GM21360 (cell line): Measurements from ENCODE around the gene FAM3C.
"Not testable (repeated sequence)": the region's sequence is repeated elsewhere in the genome, so short reads cannot be mapped to it uniquely, and the experiment has no call there.

Experiments
- ATAC-seq: cut with Tn5 transposase; IDR thresholded peaks from one replicate; pipeline ENCODE4 v1.9.1; 2021; ENCODE audit warnings: mild to moderate bottlenecking, moderate library complexity; ENCODE audit not compliant: unreplicated experiment

FAM3C gene

GRCh38 chr7:121334875-121335648 lies 61.0 kb downstream of the FAM3C start:
- ATAC-seq, result no peak

- ATAC-seq, result no peak
Measured at GRCh38 chr7:121334376-121334775, 61.7 kb downstream of the FAM3C start.

- ATAC-seq, result no peak
Measured at GRCh38 chr7:121331574-121331973, 64.5 kb downstream of the FAM3C start.

GRCh38 chr7:121331048-121331447 lies 65.1 kb downstream of the FAM3C start:
- no peak for ATAC-seq

GRCh38 chr7:121330053-121330833 lies 65.9 kb downstream of the FAM3C start:
- ATAC-seq, result peak; percentile 29

- ATAC-seq, result peak; percentile 53
Measured at GRCh38 chr7:121329191-121330052, 66.7 kb downstream of the FAM3C start.

- no peak for ATAC-seq
Measured at GRCh38 chr7:121328508-121329190, 67.5 kb downstream of the FAM3C start, which contains the start of gene WNT16. TSS of gene WNT16 (plus strand) at chr7:121329000. CDS start at chr7:121329293, 293 bp downstream.

- no peak for ATAC-seq
Measured at GRCh38 chr7:121327671-121328070, 68.4 kb downstream of the FAM3C start.

- no peak for ATAC-seq
Measured at GRCh38 chr7:121323515-121324302, 72.4 kb downstream of the FAM3C start.

- ATAC-seq, result no peak
Measured at GRCh38 chr7:121322460-121322859, 73.6 kb downstream of the FAM3C start.

GRCh38 chr7:121315170-121315569 lies 80.9 kb downstream of the FAM3C start:
- not testable (repeated sequence) for ATAC-seq

GRCh38 chr7:121313793-121314676 lies 82.1 kb downstream of the FAM3C start:
- peak; percentile 92 for ATAC-seq

GRCh38 chr7:121313220-121313792 lies 82.8 kb downstream of the FAM3C start:
- no peak for ATAC-seq

GRCh38 chr7:121307021-121307574 lies 89.0 kb downstream of the FAM3C start:
- no peak for ATAC-seq

- no peak for ATAC-seq
Measured at GRCh38 chr7:121306565-121306964, 89.5 kb downstream of the FAM3C start.

- ATAC-seq, result no peak
Measured at GRCh38 chr7:121305109-121305508, 91.0 kb downstream of the FAM3C start.

GRCh38 chr7:121304102-121304658 lies 91.9 kb downstream of the FAM3C start:
- no peak for ATAC-seq
